ENCODE data around the gene SP3.
A peak's percentile ranks its signal among the peaks of the same experiment; 100 is the strongest.

Gene SP3

GRCh38 chr2:173989160-173989883 lies 24.1 kb upstream of the SP3 start:
- DNase-seq (ENCODE audit: insufficient read length, low spot score): no peak
- TF ChIP-seq TAF1 (IDR thresholded peaks at IDR 0.05; ENCODE audit: low read depth, low read length): no peak
- peak; percentile 53 for TF ChIP-seq SPI1 (IDR thresholded peaks at IDR 0.05; ENCODE audit: low read depth, low read length)
- no peak for TF ChIP-seq PAX5 (IDR thresholded peaks at IDR 0.05; ENCODE audit: insufficient read depth, low read length, severe bottlenecking)
- FAIRE-seq: peak; percentile 65

GRCh38 chr2:173986805-173987204 lies 21.6 kb upstream of the SP3 start:
- FAIRE-seq (no peak), DNase-seq (ENCODE audit: insufficient read length, low spot score) (no peak)
- no peak for TF ChIP-seq TAF1 (IDR thresholded peaks at IDR 0.05; ENCODE audit: low read depth, low read length)
- no peak for TF ChIP-seq POLR2A (IDR thresholded peaks at IDR 0.05; ENCODE audit: low read depth, low read length)
- TF ChIP-seq POU2F2 (IDR thresholded peaks at IDR 0.05; ENCODE audit: low read depth, low read length): no peak
- TF ChIP-seq SPI1 (IDR thresholded peaks at IDR 0.05; ENCODE audit: low read depth, low read length): no peak
- no peak for TF ChIP-seq PAX5 (IDR thresholded peaks at IDR 0.05; ENCODE audit: insufficient read depth, low read length, severe bottlenecking)
- TF ChIP-seq POLR2AphosphoS5 (IDR thresholded peaks at IDR 0.05; ENCODE audit: low read depth, low read length): no peak

- TF ChIP-seq POU2F2 (IDR thresholded peaks at IDR 0.05; ENCODE audit: low read depth, low read length) (no peak), PAX5 (IDR thresholded peaks at IDR 0.05; ENCODE audit: insufficient read depth, low read length, severe bottlenecking) (no peak), SPI1 (IDR thresholded peaks at IDR 0.05; ENCODE audit: low read depth, low read length) (no peak), TAF1 (IDR thresholded peaks at IDR 0.05; ENCODE audit: low read depth, low read length) (no peak)
- FAIRE-seq (peak; percentile 20), DNase-seq (ENCODE audit: insufficient read length, low spot score) (no peak)
These were observed 20.4 kb upstream of the SP3 start for GRCh38 chr2:173985605-173985992.

- no peak for FAIRE-seq
- TF ChIP-seq POU2F2 (IDR thresholded peaks at IDR 0.05; ENCODE audit: low read depth, low read length) (no peak), TAF1 (IDR thresholded peaks at IDR 0.05; ENCODE audit: low read depth, low read length) (no peak), SPI1 (IDR thresholded peaks at IDR 0.05; ENCODE audit: low read depth, low read length) (no peak), PAX5 (IDR thresholded peaks at IDR 0.05; ENCODE audit: insufficient read depth, low read length, severe bottlenecking) (no peak), POLR2A (IDR thresholded peaks at IDR 0.05; ENCODE audit: low read depth, low read length) (no peak), POLR2AphosphoS5 (IDR thresholded peaks at IDR 0.05; ENCODE audit: low read depth, low read length) (no peak)
These were observed 19.9 kb upstream of the SP3 start for GRCh38 chr2:173984866-173985604.

GRCh38 chr2:173983391-173983871 lies 18.3 kb upstream of the SP3 start:
- TF ChIP-seq TAF1 (IDR thresholded peaks at IDR 0.05; ENCODE audit: low read depth, low read length) (no peak), POLR2AphosphoS5 (IDR thresholded peaks at IDR 0.05; ENCODE audit: low read depth, low read length) (no peak), POLR2A (IDR thresholded peaks at IDR 0.05; ENCODE audit: low read depth, low read length) (no peak), SPI1 (IDR thresholded peaks at IDR 0.05; ENCODE audit: low read depth, low read length) (no peak), POU2F2 (IDR thresholded peaks at IDR 0.05; ENCODE audit: low read depth, low read length) (no peak), PAX5 (IDR thresholded peaks at IDR 0.05; ENCODE audit: insufficient read depth, low read length, severe bottlenecking) (no peak)
- FAIRE-seq: no peak
- DNase-seq (ENCODE audit: insufficient read length, low spot score): no peak

More at GRCh38 chr2:173984866-173985604, 19.9 kb upstream of the SP3 start:
- no peak for DNase-seq (ENCODE audit: insufficient read length, low spot score)

GRCh38 chr2:173982918-173983317 lies 17.7 kb upstream of the SP3 start:
- no peak for DNase-seq (ENCODE audit: insufficient read length, low spot score)
- no peak for FAIRE-seq

GRCh38 chr2:173982182-173982714 lies 17.1 kb upstream of the SP3 start:
- no peak for DNase-seq (ENCODE audit: insufficient read length, low spot score)
- FAIRE-seq: no peak
- TF ChIP-seq PAX5 (IDR thresholded peaks at IDR 0.05; ENCODE audit: insufficient read depth, low read length, severe bottlenecking) (no peak), SPI1 (IDR thresholded peaks at IDR 0.05; ENCODE audit: low read depth, low read length) (no peak), POU2F2 (IDR thresholded peaks at IDR 0.05; ENCODE audit: low read depth, low read length) (no peak), POLR2AphosphoS5 (IDR thresholded peaks at IDR 0.05; ENCODE audit: low read depth, low read length) (no peak), POLR2A (IDR thresholded peaks at IDR 0.05; ENCODE audit: low read depth, low read length) (no peak), TAF1 (IDR thresholded peaks at IDR 0.05; ENCODE audit: low read depth, low read length) (no peak)

More at GRCh38 chr2:173982918-173983317, 17.7 kb upstream of the SP3 start:
- TF ChIP-seq POLR2AphosphoS5 (IDR thresholded peaks at IDR 0.05; ENCODE audit: low read depth, low read length): no peak
- no peak for TF ChIP-seq PAX5 (IDR thresholded peaks at IDR 0.05; ENCODE audit: insufficient read depth, low read length, severe bottlenecking)
- no peak for TF ChIP-seq POU2F2 (IDR thresholded peaks at IDR 0.05; ENCODE audit: low read depth, low read length)
- no peak for TF ChIP-seq POLR2A (IDR thresholded peaks at IDR 0.05; ENCODE audit: low read depth, low read length)
- no peak for TF ChIP-seq TAF1 (IDR thresholded peaks at IDR 0.05; ENCODE audit: low read depth, low read length)
- TF ChIP-seq SPI1 (IDR thresholded peaks at IDR 0.05; ENCODE audit: low read depth, low read length): no peak

GRCh38 chr2:173981520-173981919 lies 16.3 kb upstream of the SP3 start:
- FAIRE-seq (no peak), DNase-seq (ENCODE audit: insufficient read length, low spot score) (no peak)
- TF ChIP-seq POLR2AphosphoS5 (IDR thresholded peaks at IDR 0.05; ENCODE audit: low read depth, low read length): no peak
- no peak for TF ChIP-seq POU2F2 (IDR thresholded peaks at IDR 0.05; ENCODE audit: low read depth, low read length)
- no peak for TF ChIP-seq PAX5 (IDR thresholded peaks at IDR 0.05; ENCODE audit: insufficient read depth, low read length, severe bottlenecking)
- no peak for TF ChIP-seq TAF1 (IDR thresholded peaks at IDR 0.05; ENCODE audit: low read depth, low read length)
- TF ChIP-seq SPI1 (IDR thresholded peaks at IDR 0.05; ENCODE audit: low read depth, low read length): no peak
- no peak for TF ChIP-seq POLR2A (IDR thresholded peaks at IDR 0.05; ENCODE audit: low read depth, low read length)

GRCh38 chr2:173979751-173980351 lies 14.7 kb upstream of the SP3 start:
- FAIRE-seq (no peak), DNase-seq (ENCODE audit: insufficient read length, low spot score) (no peak)
- no peak for TF ChIP-seq TAF1 (IDR thresholded peaks at IDR 0.05; ENCODE audit: low read depth, low read length)
- no peak for TF ChIP-seq POU2F2 (IDR thresholded peaks at IDR 0.05; ENCODE audit: low read depth, low read length)
- TF ChIP-seq PAX5 (IDR thresholded peaks at IDR 0.05; ENCODE audit: insufficient read depth, low read length, severe bottlenecking): no peak
- no peak for TF ChIP-seq POLR2AphosphoS5 (IDR thresholded peaks at IDR 0.05; ENCODE audit: low read depth, low read length)
- no peak for TF ChIP-seq SPI1 (IDR thresholded peaks at IDR 0.05; ENCODE audit: low read depth, low read length)
- TF ChIP-seq POLR2A (IDR thresholded peaks at IDR 0.05; ENCODE audit: low read depth, low read length): no peak
